HepG2 (cell line): ENCODE measurements around the gene VAMP8. TPM values are rescaled to one million over a fixed set of nuclear protein-coding genes. Genes with fewer than 3 reads are reported as not detected.

Experiments used
- BHLHE40 ChIP-seq: IDR thresholded peaks from 2 replicates; pipeline ENCODE4 v1.6.1; 2011; ENCODE audit warnings: low read length, improper control_type of control experiment
- ELF4 ChIP-seq: sonication (generic); formaldehyde crosslinking; IDR thresholded peaks from 2 replicates; pipeline ENCODE4 v1.5.0; 2020; ENCODE audit warnings: missing genetic modification reagents, mild to moderate bottlenecking, moderate library complexity, borderline replicate concordance
- HNF4G ChIP-seq, 2 experiments: sonication (generic) in 1 of 2; formaldehyde crosslinking in 1 of 2; IDR thresholded peaks; 2 replicates each; pipeline versions ENCODE4 v1.4.0 to v1.6.1; 2011 to 2020; ENCODE audit warnings: borderline replicate concordance in 2 of 2, low read depth in 2 of 2, mild to moderate bottlenecking in 2 of 2, low read length in 1 of 2, missing genetic modification reagents in 1 of 2, moderate library complexity in 1 of 2
- KAT8 ChIP-seq: IDR thresholded peaks from 2 replicates; pipeline ENCODE4 v1.6.1; 2016; ENCODE audit warnings: missing genetic modification reagents, missing compliant biosample characterization
- LCORL ChIP-seq, 2 experiments: fragments of 450-650 bp in 1 of 2; sonication (generic) in 1 of 2; formaldehyde crosslinking in 1 of 2; IDR thresholded peaks; 2 replicates each; pipeline versions ENCODE4 v1.5.0 to v1.6.1; 2017 to 2020; ENCODE audit warnings: antibody characterized with exemption in 1 of 2, missing genetic modification reagents in 1 of 2
- MIER2 ChIP-seq: IDR thresholded peaks from 2 replicates; pipeline ENCODE4 v1.6.1; 2016; ENCODE audit warnings: missing biosample characterization, missing genetic modification reagents
- NFYC ChIP-seq: IDR thresholded peaks from 2 replicates; pipeline ENCODE4 v1.6.1; 2016; ENCODE audit warnings: missing genetic modification reagents, missing compliant biosample characterization
- SALL1 ChIP-seq: sonication (generic); formaldehyde crosslinking; IDR thresholded peaks from 2 replicates; pipeline ENCODE4 v1.8.0; 2022; ENCODE audit warnings: mild to moderate bottlenecking, missing genetic modification reagents
- SP2 ChIP-seq: sonication (generic); formaldehyde crosslinking; IDR thresholded peaks from 2 replicates; pipeline ENCODE4 v1.5.1; 2020; ENCODE audit warnings: mild to moderate bottlenecking, missing genetic modification reagents
- SRSF1 ChIP-seq: fragments of 200-400 bp; formaldehyde crosslinking; optimal IDR thresholded peaks from 2 replicates; pipeline ENCODE3; 2017; ENCODE audit warnings: mild to moderate bottlenecking, low read depth, low read length, moderate library complexity
- ZNF121 ChIP-seq: sonication (generic); formaldehyde crosslinking; IDR thresholded peaks from 2 replicates; pipeline ENCODE4 v1.5.0; 2020; ENCODE audit warnings: mild to moderate bottlenecking, missing genetic modification reagents
- ZNF333 ChIP-seq: sonication (generic); formaldehyde crosslinking; IDR thresholded peaks from 2 replicates; pipeline ENCODE4 v1.4.0; 2020; ENCODE audit warnings: mild to moderate bottlenecking, missing genetic modification reagents, borderline replicate concordance
- ZNF530 ChIP-seq: sonication (generic); formaldehyde crosslinking; IDR thresholded peaks from 2 replicates; pipeline ENCODE4 v1.5.0; 2020; ENCODE audit warnings: low read depth, mild to moderate bottlenecking, missing genetic modification reagents
- ZNF605 ChIP-seq: sonication (generic); formaldehyde crosslinking; IDR thresholded peaks from 2 replicates; pipeline ENCODE4 v1.8.0; 2022; ENCODE audit warnings: mild to moderate bottlenecking, missing genetic modification reagents
- ZNF773 ChIP-seq: sonication (generic); formaldehyde crosslinking; IDR thresholded peaks from 2 replicates; pipeline ENCODE4 v1.4.0; 2020; ENCODE audit warnings: missing genetic modification reagents, borderline replicate concordance
- ZNF792 ChIP-seq: IDR thresholded peaks from 2 replicates; pipeline ENCODE4 v1.6.1; 2016
- polyA plus RNA-seq, 8 experiments: library from polyadenylated mRNA; depleted of rRNA in 3 of 8; stranded (reverse) in 7 of 8; unstranded in 1 of 8; fragments of >200 nt; fragmentation: Illumina TruSeq in 4 of 8; extraction: Trizol in 4 of 8; gene quantifications; 2 replicates each; pipeline versions ENCODE4 v1.2.1 to v1.2.3, GENCODE V29; 2011 to 2016; ENCODE audit warnings: low read depth in 4 of 8, missing spikeins in 1 of 8, mixed read lengths in 1 of 8; ENCODE audit not compliant: insufficient read depth in 1 of 8
- total RNA-seq, 5 experiments: library from RNA; depleted of rRNA; stranded (reverse); fragments of >200 nt; fragmentation: Illumina TruSeq; extraction: Trizol; gene quantifications; 2 replicates each; pipeline ENCODE4 v1.2.3, GENCODE V29; 2016; ENCODE audit warnings: low read depth in 1 of 5
- TF ChIP-seq, protein P1 (sequence below): IDR thresholded peaks from 2 replicates; pipeline ENCODE4 v1.6.1; 2012; ENCODE audit warnings: inconsistent platforms
- TF ChIP-seq, protein P2 (sequence below): sonication (generic); formaldehyde crosslinking; IDR thresholded peaks from 2 replicates; pipeline ENCODE4 v1.5.0; 2020; ENCODE audit warnings: mild to moderate bottlenecking, missing genetic modification reagents, borderline replicate concordance
- TF ChIP-seq, protein P3 (sequence below): sonication (generic); formaldehyde crosslinking; IDR thresholded peaks from 2 replicates; pipeline ENCODE4 v1.8.0; 2022; ENCODE audit warnings: missing genetic modification reagents, mild to moderate bottlenecking, moderate library complexity, borderline replicate concordance
- TF ChIP-seq, protein P4 (sequence below): sonication (generic); formaldehyde crosslinking; IDR thresholded peaks from 2 replicates; pipeline ENCODE4 v1.4.0; 2020; ENCODE audit warnings: missing genetic modification reagents
- TF ChIP-seq, protein P5 (sequence below): IDR thresholded peaks from 2 replicates; pipeline ENCODE4 v1.6.1; 2016; ENCODE audit warnings: mild to moderate bottlenecking, missing biosample characterization, missing genetic modification reagents
- TF ChIP-seq, protein P6 (sequence below), 2 experiments: sonication (generic) in 1 of 2; formaldehyde crosslinking in 1 of 2; IDR thresholded peaks; 2 replicates each; pipeline versions ENCODE4 v1.4.0 to v1.6.1; 2018 to 2020; ENCODE audit warnings: missing genetic modification reagents in 2 of 2, borderline replicate concordance in 1 of 2, low read depth in 1 of 2, mild to moderate bottlenecking in 1 of 2, missing biosample characterization in 1 of 2

Gene VAMP8
- total and polyA plus RNA-seq, 2 of the 13 experiments (the other 11 are each of a cell fraction or from before 2014, with no cell fraction given): 83.3 to 157 TPM

DNA sequence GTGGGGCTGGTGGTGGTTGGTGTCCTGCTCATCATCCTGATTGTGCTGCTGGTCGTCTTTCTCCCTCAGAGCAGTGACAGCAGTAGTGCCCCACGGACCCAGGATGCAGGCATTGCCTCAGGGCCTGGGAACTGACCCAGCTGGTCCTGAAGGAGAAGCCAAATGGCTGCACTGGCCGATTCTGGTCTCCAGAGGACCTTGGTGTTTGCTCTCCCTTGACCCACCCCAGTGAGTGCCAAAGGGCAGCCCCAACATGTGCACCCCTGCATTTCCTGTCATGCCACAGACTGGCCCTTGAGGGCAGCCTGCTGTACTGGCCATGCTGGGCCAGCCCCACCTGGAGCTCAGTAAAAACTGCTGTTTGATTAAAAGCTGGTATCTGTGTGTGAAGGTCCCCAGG is 15.6 kb downstream of the VAMP8 start (continued):
- TF ChIP-seq, protein P1, sequence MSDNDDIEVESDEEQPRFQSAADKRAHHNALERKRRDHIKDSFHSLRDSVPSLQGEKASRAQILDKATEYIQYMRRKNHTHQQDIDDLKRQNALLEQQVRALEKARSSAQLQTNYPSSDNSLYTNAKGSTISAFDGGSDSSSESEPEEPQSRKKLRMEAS: peak; percentile 67
- TF ChIP-seq, protein P2, sequence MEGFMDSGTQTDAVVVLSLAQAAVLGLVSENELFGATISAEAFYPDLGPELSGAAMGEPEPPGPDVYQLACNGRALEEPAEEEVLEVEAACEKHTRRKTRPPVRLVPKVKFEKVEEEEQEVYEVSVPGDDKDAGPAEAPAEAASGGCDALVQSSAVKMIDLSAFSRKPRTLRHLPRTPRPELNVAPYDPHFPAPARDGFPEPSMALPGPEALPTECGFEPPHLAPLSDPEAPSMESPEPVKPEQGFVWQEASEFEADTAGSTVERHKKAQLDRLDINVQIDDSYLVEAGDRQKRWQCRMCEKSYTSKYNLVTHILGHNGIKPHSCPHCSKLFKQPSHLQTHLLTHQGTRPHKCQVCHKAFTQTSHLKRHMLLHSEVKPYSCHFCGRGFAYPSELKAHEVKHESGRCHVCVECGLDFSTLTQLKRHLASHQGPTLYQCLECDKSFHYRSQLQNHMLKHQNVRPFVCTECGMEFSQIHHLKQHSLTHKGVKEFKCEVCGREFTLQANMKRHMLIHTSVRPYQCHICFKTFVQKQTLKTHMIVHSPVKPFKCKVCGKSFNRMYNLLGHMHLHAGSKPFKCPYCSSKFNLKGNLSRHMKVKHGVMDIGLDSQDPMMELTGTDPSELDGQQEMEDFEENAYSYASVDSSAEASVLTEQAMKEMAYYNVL: peak; percentile 48; the same call in 1 of the 2 replicates
- TF ChIP-seq, protein P3, sequence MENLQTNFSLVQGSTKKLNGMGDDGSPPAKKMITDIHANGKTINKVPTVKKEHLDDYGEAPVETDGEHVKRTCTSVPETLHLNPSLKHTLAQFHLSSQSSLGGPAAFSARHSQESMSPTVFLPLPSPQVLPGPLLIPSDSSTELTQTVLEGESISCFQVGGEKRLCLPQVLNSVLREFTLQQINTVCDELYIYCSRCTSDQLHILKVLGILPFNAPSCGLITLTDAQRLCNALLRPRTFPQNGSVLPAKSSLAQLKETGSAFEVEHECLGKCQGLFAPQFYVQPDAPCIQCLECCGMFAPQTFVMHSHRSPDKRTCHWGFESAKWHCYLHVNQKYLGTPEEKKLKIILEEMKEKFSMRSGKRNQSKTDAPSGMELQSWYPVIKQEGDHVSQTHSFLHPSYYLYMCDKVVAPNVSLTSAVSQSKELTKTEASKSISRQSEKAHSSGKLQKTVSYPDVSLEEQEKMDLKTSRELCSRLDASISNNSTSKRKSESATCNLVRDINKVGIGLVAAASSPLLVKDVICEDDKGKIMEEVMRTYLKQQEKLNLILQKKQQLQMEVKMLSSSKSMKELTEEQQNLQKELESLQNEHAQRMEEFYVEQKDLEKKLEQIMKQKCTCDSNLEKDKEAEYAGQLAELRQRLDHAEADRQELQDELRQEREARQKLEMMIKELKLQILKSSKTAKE: peak; percentile 40; the same call in 1 of the 2 replicates
- TF ChIP-seq SP2 (CRISPR knock-in tag) (no peak), SALL1 (CRISPR knock-in tag) (peak; percentile 30; the same call in 1 of the 2 replicates), HNF4G (IDR thresholded peaks at IDR 0.05; ENCODE audit: borderline replicate concordance, low read depth, low read length) (peak; percentile 57), HNF4G (CRISPR knock-in tag; IDR thresholded peaks at IDR 0.05; ENCODE audit: borderline replicate concordance, low read depth) (peak; percentile 68), KAT8 (0 out of 2 replicates have a peak, but pooled peaks have one; percentile 13), ZNF605 (CRISPR knock-in tag) (0 out of 2 replicates have a peak, but pooled peaks have one; percentile 45), LCORL (IDR thresholded peaks at IDR 0.05) (no peak), LCORL (CRISPR knock-in tag; IDR thresholded peaks at IDR 0.05) (peak; percentile 87), BHLHE40 (no peak), SRSF1 (no peak), ZNF121 (CRISPR knock-in tag) (peak; percentile 50; the same call in 1 of the 2 replicates), MIER2 (CRISPR knock-in tag) (0 out of 2 replicates have a peak, but pooled peaks have one; percentile 58), ZNF530 (CRISPR knock-in tag) (no peak), ZNF773 (CRISPR knock-in tag) (no peak), ELF4 (CRISPR knock-in tag) (no peak), ZNF792 (CRISPR knock-in tag) (no peak), NFYC (CRISPR knock-in tag) (no peak), ZNF333 (0 out of 2 replicates have a peak, but pooled peaks have one; percentile 49)
- TF ChIP-seq, protein P4, sequence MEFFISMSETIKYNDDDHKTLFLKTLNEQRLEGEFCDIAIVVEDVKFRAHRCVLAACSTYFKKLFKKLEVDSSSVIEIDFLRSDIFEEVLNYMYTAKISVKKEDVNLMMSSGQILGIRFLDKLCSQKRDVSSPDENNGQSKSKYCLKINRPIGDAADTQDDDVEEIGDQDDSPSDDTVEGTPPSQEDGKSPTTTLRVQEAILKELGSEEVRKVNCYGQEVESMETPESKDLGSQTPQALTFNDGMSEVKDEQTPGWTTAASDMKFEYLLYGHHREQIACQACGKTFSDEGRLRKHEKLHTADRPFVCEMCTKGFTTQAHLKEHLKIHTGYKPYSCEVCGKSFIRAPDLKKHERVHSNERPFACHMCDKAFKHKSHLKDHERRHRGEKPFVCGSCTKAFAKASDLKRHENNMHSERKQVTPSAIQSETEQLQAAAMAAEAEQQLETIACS (CRISPR knock-in tag): no peak
- TF ChIP-seq, protein P5, sequence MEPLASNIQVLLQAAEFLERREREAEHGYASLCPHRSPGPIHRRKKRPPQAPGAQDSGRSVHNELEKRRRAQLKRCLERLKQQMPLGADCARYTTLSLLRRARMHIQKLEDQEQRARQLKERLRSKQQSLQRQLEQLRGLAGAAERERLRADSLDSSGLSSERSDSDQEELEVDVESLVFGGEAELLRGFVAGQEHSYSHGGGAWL (CRISPR knock-in tag): no peak
- TF ChIP-seq, protein P6, sequence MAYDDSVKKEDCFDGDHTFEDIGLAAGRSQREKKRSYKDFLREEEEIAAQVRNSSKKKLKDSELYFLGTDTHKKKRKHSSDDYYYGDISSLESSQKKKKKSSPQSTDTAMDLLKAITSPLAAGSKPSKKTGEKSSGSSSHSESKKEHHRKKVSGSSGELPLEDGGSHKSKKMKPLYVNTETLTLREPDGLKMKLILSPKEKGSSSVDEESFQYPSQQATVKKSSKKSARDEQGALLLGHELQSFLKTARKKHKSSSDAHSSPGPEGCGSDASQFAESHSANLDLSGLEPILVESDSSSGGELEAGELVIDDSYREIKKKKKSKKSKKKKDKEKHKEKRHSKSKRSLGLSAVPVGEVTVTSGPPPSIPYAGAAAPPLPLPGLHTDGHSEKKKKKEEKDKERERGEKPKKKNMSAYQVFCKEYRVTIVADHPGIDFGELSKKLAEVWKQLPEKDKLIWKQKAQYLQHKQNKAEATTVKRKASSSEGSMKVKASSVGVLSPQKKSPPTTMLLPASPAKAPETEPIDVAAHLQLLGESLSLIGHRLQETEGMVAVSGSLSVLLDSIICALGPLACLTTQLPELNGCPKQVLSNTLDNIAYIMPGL (CRISPR knock-in tag; IDR thresholded peaks at IDR 0.05; ENCODE audit: borderline replicate concordance in 1 of 2, low read depth in 1 of 2): peak in 1 of 2 experiments; percentile 36; a peak in 1 of 4 replicates
